Measurements from ENCODE around the gene LRFN2. TPM values are rescaled to one million over a fixed set of nuclear protein-coding genes. Genes with fewer than 3 reads are reported as not detected.

Gene LRFN2
- polyA plus RNA-seq, 1 experiment: not detected

DNA sequence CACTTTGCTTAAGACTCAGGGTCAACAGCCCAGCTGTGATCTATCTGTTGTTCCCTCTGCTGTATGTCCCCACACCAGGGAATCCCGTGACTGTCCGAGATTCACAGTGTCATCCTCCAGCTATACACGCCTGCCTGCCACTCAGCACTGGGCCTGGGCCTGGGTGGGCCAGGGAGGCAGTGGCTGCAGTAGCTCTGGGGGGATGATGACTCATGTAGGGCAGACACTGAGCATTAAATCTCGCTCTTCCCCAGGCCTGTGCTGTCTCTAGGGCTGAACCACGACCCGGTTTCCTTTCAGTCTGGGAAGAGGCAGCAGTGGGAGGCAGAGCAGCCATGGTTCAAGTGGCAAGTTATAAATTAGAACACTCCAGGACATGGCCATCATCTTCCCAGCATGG is 173.9 kb downstream of the LRFN2 start:
- Histone ChIP-seq H3K27ac (ENCODE audit: low read depth, low read length) (no peak overlapping the region), H3K4me3 (ENCODE audit: low read depth, low read length) (no peak overlapping the region), H3K27me3 (ENCODE audit: control insufficient read depth, insufficient read depth, low read length) (no peaks in the 10 kb centered on the region), H3K9me3 (ENCODE audit: control insufficient read depth, insufficient read depth, low read length) (no peaks in the 10 kb centered on the region)
- DNase-seq (ENCODE audit: low read depth, low spot score): no peak
- TF ChIP-seq, protein P1, sequence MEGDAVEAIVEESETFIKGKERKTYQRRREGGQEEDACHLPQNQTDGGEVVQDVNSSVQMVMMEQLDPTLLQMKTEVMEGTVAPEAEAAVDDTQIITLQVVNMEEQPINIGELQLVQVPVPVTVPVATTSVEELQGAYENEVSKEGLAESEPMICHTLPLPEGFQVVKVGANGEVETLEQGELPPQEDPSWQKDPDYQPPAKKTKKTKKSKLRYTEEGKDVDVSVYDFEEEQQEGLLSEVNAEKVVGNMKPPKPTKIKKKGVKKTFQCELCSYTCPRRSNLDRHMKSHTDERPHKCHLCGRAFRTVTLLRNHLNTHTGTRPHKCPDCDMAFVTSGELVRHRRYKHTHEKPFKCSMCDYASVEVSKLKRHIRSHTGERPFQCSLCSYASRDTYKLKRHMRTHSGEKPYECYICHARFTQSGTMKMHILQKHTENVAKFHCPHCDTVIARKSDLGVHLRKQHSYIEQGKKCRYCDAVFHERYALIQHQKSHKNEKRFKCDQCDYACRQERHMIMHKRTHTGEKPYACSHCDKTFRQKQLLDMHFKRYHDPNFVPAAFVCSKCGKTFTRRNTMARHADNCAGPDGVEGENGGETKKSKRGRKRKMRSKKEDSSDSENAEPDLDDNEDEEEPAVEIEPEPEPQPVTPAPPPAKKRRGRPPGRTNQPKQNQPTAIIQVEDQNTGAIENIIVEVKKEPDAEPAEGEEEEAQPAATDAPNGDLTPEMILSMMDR (IDR thresholded peaks at IDR 0.05; ENCODE audit: low read depth, low read length): no peak
- CTCF ChIA-PET: no interaction called here
- POLR2A ChIA-PET: no interaction called here

DNA sequence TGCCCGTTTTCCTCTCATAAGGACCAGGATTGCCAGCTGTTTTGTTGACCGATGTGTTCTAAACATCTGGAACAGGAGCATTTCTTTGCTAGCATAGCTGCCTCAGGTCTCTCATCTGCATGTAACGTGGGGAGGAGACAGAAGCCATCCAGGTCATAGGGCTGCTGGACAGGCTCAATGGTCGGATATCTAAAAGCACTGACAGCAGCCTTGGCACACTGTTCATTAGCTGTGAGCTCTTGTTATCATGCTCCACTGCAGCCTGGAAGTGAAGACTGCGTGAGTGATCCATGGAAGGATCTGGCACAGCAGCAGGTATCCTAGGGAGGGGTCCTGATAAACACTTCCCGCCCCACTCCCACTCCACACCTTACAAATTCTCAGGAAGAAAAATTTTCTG is 175.3 kb downstream of the LRFN2 start:
- no peaks in the 10 kb centered on the region for H3K27me3 ChIP-seq (ENCODE audit: control insufficient read depth, insufficient read depth, low read length)
- no peak overlapping the region for H3K27ac ChIP-seq (ENCODE audit: low read depth, low read length)
- H3K9me3 ChIP-seq (ENCODE audit: control insufficient read depth, insufficient read depth, low read length): no peaks in the 10 kb centered on the region
- TF ChIP-seq, protein P1 (IDR thresholded peaks at IDR 0.05; ENCODE audit: low read depth, low read length): no peak
- ChIA-PET POLR2A (no interaction called here), CTCF (no interaction called here)
- H3K4me3 ChIP-seq (ENCODE audit: low read depth, low read length): no peak overlapping the region
- DNase-seq (ENCODE audit: low read depth, low spot score): no peak

DNA sequence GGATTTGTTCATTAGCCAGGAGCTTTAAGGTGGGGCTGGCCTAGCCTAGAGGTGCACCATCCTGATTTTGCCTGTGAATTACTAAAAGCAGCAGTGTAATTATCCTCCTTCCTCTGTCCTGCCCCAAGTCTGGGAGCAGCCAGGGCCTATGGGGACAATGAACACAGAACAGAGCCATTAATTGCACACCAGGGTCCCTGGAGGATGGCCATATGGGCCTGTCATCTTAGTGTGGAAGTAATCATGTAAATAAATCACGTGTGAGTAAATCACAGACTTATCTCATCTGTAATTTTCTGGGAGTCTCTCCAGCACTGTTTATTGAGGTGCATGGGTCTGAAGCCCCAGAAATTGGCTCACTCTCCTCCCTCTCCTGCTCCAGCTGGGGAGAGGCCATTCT is 176.3 kb downstream of the LRFN2 start:
- no peak overlapping the region for H3K4me3 ChIP-seq (ENCODE audit: low read depth, low read length)
- no peaks in the 10 kb centered on the region for H3K9me3 ChIP-seq (ENCODE audit: control insufficient read depth, insufficient read depth, low read length)
- ChIA-PET POLR2A (no interaction called here), CTCF (no interaction called here)
- no peaks in the 10 kb centered on the region for H3K27me3 ChIP-seq (ENCODE audit: control insufficient read depth, insufficient read depth, low read length)
- H3K27ac ChIP-seq (ENCODE audit: low read depth, low read length): no peak overlapping the region
- no peak for DNase-seq (ENCODE audit: low read depth, low spot score)
- TF ChIP-seq, protein P1 (IDR thresholded peaks at IDR 0.05; ENCODE audit: low read depth, low read length): no peak

DNA sequence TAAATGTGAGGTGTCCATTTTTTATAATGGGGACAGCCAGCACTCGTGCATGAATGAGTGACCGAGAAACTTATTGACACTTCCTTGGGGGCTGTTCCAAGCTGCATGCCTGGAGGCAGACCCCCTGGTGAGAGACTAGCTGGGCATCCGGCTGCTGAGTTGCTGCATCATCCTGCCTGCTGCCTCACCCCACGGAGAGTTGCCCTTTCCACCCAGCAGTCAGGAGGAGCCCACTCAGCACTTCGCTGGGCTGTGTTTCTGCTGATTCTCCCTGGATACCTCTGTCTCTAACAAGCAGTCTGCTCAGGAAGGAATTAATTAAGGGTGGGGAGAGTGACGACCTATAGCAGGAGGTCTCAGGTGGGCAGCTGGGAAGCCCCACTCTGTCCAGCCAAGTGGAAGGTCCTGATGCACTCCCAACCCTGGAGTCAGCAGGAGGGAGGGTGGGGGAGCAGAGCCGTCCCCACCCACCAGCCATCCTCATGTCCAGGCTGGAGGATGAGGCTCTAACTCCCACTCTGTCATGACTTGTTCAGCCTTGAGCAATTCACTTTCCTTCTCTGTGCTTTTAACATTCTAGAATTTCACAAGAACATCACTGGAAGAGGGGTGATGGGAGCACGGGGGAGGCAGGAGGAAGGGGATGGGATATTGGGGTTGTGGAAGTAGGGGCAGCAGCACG is 177.3 kb downstream of the LRFN2 start:
- no peak for DNase-seq (ENCODE audit: low read depth, low spot score)
- H3K4me3 ChIP-seq (ENCODE audit: low read depth, low read length): no peak overlapping the region
- POLR2A ChIA-PET: no interaction called here
- CTCF ChIA-PET: no interaction called here
- no peak overlapping the region for H3K27ac ChIP-seq (ENCODE audit: low read depth, low read length)
- TF ChIP-seq, protein P1 (IDR thresholded peaks at IDR 0.05; ENCODE audit: low read depth, low read length): no peak
- no peaks in the 10 kb centered on the region for H3K27me3 ChIP-seq (ENCODE audit: control insufficient read depth, insufficient read depth, low read length)
- no peaks in the 10 kb centered on the region for H3K9me3 ChIP-seq (ENCODE audit: control insufficient read depth, insufficient read depth, low read length)

DNA sequence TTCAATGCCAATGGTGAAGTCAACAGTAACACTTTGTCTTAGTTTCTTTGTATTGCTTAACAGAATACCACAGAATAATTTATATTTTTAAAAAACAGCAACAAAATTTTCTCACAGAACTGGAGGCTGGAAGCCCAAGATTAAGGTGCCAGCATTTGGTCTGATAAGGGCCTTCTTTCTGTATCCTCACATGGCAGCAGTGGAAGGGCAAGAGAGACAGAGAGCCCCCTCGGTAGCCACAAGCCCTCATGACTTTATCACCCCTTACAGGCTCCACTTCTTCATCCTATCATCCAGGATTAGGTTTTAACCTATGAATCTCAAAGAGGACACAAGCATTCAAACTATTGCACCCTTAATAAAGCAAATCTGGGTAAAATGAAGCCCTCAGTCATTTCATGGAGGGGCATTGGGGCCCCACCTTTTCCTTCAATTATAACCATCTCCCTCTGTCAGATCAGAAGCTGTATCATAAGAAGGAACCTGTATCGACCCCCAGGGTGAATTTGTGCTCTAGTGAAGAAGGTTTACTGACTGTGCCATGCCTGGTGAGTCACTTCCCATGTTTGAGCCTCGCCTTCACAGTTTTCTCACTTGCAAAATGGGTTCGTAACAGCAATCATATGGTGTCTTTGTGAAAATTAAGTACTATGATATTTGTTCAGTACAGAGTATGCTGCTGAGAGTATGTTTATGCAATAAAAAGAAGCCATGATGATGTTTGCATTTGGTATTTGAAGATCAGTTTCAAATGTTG is 178.2 kb downstream of the LRFN2 start:
- Histone ChIP-seq H3K4me3 (ENCODE audit: low read depth, low read length) (no peak overlapping the region), H3K27me3 (ENCODE audit: control insufficient read depth, insufficient read depth, low read length) (no peaks in the 10 kb centered on the region), H3K9me3 (ENCODE audit: control insufficient read depth, insufficient read depth, low read length) (no peaks in the 10 kb centered on the region), H3K27ac (ENCODE audit: low read depth, low read length) (no peak overlapping the region)
- CTCF ChIA-PET: no interaction called here
- TF ChIP-seq, protein P1 (IDR thresholded peaks at IDR 0.05; ENCODE audit: low read depth, low read length): no peak
- no peak for DNase-seq (ENCODE audit: low read depth, low spot score)
- POLR2A ChIA-PET: no interaction called here
